Endothelial cell (in vitro differentiated cells): ENCODE data around the gene ATXN1. TPM values are rescaled to one million over a fixed set of nuclear protein-coding genes. Genes with fewer than 3 reads are reported as not detected.

Source experiments
- DNase-seq: peaks from one replicate; pipeline ENCODE4 v3.0.0; 2021; ENCODE audit warnings: low spot score
- H3K27ac Mint-ChIP-seq: one replicate; pipeline ENCODE4 v1.8.0; 2021; ENCODE audit warnings: mixed read lengths, inconsistent platforms; ENCODE audit not compliant: unreplicated experiment
- H3K27me3 Mint-ChIP-seq: one replicate; pipeline ENCODE4 v1.8.0; 2021; ENCODE audit warnings: mild to moderate bottlenecking, moderate library complexity, mixed read lengths, inconsistent platforms; ENCODE audit not compliant: unreplicated experiment
- H3K36me3 Mint-ChIP-seq: one replicate; pipeline ENCODE4 v1.8.0; 2021; ENCODE audit warnings: mild to moderate bottlenecking, low read depth, mixed read lengths, inconsistent platforms; ENCODE audit not compliant: unreplicated experiment
- H3K4me1 Mint-ChIP-seq: one replicate; pipeline ENCODE4 v1.8.0; 2021; ENCODE audit warnings: mild to moderate bottlenecking, mixed read lengths, inconsistent platforms; ENCODE audit not compliant: unreplicated experiment
- H3K4me3 Mint-ChIP-seq: one replicate; pipeline ENCODE4 v1.8.0; 2021; ENCODE audit warnings: mild to moderate bottlenecking, mixed read lengths, inconsistent platforms; ENCODE audit not compliant: unreplicated experiment
- H3K9me3 Mint-ChIP-seq: one replicate; pipeline ENCODE4 v1.8.0; 2021; ENCODE audit warnings: mixed read lengths, inconsistent platforms; ENCODE audit not compliant: unreplicated experiment
- total RNA-seq: library from RNA; stranded (reverse); fragmentation: NEBNext Ultra II Directional; extraction: Animal tissue kit (Norgen Biotek cat#: 25700); gene quantifications from one replicate; pipeline ENCODE4 v1.2.1, GENCODE V29; 2021; ENCODE audit not compliant: unreplicated experiment
- TF ChIP-seq, protein P1 (sequence below): fragments of 200-600 bp; sonication (generic); IDR thresholded peaks from one replicate; pipeline ENCODE4 v1.5.0; 2021; ENCODE audit warnings: antibody characterized with exemption; ENCODE audit not compliant: unreplicated experiment

The ATXN1 gene
- total RNA-seq, 1 donor from 2014 or later: 18.7 TPM

DNA sequence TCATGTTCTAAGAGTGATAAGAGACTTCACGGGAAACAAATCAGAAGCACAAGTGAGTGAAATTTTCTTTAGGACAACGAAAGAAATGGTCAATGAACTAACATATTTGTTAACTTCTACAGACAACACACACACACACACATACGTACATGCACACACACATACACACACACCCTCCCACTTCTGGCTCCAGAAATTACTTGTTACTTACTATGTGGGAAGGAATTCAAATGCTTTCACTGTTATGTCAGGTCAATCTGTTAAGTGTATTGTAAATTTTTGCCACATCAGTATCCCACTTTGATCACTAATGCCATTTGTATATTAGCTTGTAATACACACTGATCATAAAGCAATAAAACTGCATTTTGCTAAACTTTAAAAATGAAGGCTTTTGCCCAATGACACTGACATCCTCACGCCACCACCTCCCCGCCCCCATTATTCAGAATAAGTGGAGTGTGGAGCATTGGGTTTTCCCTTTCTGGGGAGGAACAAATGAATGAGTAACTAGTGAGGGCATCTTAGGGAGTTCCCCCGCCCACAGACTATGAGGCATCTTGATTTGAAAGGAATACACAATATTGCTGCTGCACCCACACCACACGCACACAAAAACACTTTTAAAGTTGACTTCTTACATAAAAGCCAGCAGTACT lies 76.2 kb downstream of the ATXN1 start:
- H3K36me3 Mint-ChIP-seq: no peaks in the 10 kb centered on the region
- TF ChIP-seq, protein P1, sequence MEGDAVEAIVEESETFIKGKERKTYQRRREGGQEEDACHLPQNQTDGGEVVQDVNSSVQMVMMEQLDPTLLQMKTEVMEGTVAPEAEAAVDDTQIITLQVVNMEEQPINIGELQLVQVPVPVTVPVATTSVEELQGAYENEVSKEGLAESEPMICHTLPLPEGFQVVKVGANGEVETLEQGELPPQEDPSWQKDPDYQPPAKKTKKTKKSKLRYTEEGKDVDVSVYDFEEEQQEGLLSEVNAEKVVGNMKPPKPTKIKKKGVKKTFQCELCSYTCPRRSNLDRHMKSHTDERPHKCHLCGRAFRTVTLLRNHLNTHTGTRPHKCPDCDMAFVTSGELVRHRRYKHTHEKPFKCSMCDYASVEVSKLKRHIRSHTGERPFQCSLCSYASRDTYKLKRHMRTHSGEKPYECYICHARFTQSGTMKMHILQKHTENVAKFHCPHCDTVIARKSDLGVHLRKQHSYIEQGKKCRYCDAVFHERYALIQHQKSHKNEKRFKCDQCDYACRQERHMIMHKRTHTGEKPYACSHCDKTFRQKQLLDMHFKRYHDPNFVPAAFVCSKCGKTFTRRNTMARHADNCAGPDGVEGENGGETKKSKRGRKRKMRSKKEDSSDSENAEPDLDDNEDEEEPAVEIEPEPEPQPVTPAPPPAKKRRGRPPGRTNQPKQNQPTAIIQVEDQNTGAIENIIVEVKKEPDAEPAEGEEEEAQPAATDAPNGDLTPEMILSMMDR: no peak
- no peaks in the 10 kb centered on the region for H3K4me1 Mint-ChIP-seq
- H3K4me3 Mint-ChIP-seq: no peak overlapping the region
- DNase-seq: no peak
- H3K27me3 Mint-ChIP-seq: no peaks in the 10 kb centered on the region
- no peaks in the 10 kb centered on the region for H3K9me3 Mint-ChIP-seq
- no peak overlapping the region for H3K27ac Mint-ChIP-seq

DNA sequence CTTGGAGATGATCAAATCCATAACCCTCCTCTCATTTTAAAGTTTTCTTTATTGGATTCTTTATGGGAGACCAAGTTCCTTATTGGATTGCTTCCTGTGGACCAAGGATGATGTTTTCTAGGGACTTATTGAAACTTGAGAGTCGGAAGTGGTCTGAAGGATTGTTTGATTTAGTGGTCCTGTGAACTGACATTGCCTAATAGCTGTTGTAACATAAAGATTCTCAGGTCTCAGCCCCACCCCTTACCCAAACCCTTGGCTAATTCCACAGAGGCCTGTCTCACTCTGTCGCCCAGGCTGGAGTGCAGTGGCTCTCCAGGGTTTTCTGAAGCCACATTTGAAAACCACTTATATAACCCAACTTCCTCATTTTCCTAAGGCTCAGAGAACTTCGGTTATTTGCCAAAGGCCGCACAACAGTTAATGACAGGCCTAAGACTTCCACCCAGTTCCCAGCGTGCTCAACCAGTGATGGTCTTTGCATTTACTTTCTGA lies 77.0 kb downstream of the ATXN1 start:
- no peaks in the 10 kb centered on the region for H3K27me3 Mint-ChIP-seq
- H3K36me3 Mint-ChIP-seq: no peaks in the 10 kb centered on the region
- H3K4me3 Mint-ChIP-seq: no peak overlapping the region
- H3K4me1 Mint-ChIP-seq: no peaks in the 10 kb centered on the region
- TF ChIP-seq, protein P1: no peak
- no peak for DNase-seq
- no peaks in the 10 kb centered on the region for H3K9me3 Mint-ChIP-seq
- H3K27ac Mint-ChIP-seq: no peak overlapping the region

DNA sequence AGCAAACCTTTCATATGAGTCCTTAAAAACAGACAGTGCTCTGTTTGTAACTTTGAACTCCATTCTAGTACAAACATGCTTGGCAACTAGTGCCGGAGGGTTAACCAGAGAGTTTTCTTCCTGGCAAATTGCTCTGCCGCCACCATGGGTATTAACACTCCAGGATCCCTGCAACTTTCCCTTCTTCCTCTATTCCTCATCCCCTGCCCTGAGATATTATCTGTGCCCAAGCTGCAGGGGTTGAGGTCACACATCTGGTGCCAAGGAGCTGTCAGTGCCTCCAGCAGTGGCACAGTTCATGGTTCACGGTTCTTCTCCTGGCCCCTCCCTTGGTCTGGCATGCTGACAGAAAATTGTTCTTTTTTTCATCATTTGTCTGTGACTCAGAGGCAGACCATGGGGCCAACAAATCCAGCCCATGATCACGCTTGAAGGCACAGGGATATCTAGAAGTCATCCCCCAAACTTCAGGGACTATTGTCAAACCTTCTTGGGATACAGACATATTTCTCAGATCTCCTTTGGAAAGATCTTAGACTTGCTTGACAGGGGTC lies 77.5 kb downstream of the ATXN1 start:
- no peaks in the 10 kb centered on the region for H3K27me3 Mint-ChIP-seq
- H3K36me3 Mint-ChIP-seq: no peaks in the 10 kb centered on the region
- no peaks in the 10 kb centered on the region for H3K9me3 Mint-ChIP-seq
- H3K4me1 Mint-ChIP-seq: no peaks in the 10 kb centered on the region
- TF ChIP-seq, protein P1: no peak
- no peak overlapping the region for H3K4me3 Mint-ChIP-seq
- no peak overlapping the region for H3K27ac Mint-ChIP-seq
- DNase-seq: no peak

- H3K36me3 Mint-ChIP-seq: no peaks in the 10 kb centered on the region
- no peaks in the 10 kb centered on the region for H3K27me3 Mint-ChIP-seq
- H3K27ac Mint-ChIP-seq: no peak overlapping the region
- H3K9me3 Mint-ChIP-seq: no peaks in the 10 kb centered on the region
- TF ChIP-seq, protein P1: no peak
- H3K4me1 Mint-ChIP-seq: no peaks in the 10 kb centered on the region
- no peak for DNase-seq
- H3K4me3 Mint-ChIP-seq: no peak overlapping the region
Observed at GRCh38 chr6:16681260-16681873, 79.9 kb downstream of the ATXN1 start.

- no peaks in the 10 kb centered on the region for H3K4me1 Mint-ChIP-seq
- no peak overlapping the region for H3K27ac Mint-ChIP-seq
- no peaks in the 10 kb centered on the region for H3K9me3 Mint-ChIP-seq
- TF ChIP-seq, protein P1: no peak
- no peak for DNase-seq
- H3K36me3 Mint-ChIP-seq: no peaks in the 10 kb centered on the region
- H3K27me3 Mint-ChIP-seq: no peaks in the 10 kb centered on the region
- no peak overlapping the region for H3K4me3 Mint-ChIP-seq
Observed at GRCh38 chr6:16679050-16679449, 82.2 kb downstream of the ATXN1 start.
